Measurements from ENCODE around the gene UBE2L3. TPM values are rescaled to one million over a fixed set of nuclear protein-coding genes. Genes with fewer than 3 reads are reported as not detected.

The UBE2L3 gene
- polyA plus RNA-seq, 1 donor (not counting 4 experiments of a cell fraction or from before 2014, with no cell fraction given): 80.8 TPM

DNA sequence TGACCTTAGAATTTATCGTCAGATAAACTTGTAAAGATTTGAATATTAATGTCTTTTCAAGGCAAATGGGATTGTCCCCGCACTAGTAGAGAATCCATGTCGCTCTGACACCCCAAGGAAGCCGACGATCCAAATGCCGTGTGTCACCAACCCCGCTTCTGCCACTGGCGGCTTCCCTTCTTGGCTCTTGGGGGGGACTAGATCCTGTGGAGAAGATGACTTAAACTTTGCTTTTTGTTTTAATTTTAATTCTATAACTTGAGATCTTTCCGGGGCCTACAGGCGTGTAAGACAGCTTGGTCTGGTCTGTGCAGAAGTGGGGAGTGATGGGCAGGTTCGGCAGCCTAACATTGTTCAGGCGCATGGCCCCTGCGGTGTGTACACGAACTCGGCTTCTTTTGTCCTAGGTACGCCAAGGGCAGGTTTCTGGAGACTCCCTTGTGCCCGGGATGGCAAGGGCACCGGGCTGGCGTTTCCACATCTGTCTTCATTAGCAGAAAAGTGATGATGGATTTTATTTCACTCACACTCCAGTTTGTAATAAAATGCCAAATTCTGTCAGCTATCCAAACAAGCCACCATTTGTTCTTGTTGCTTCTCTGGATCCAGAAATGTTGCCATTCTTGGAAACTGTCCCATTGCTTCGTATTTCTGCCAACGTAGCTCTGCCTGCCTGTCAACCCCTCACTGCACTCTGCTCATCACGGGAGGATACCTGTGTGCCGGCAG, 55.6 kb downstream of the UBE2L3 start:
- peaks cover 28% of the 10 kb centered on the region for H4K20me1 ChIP-seq (ENCODE audit: control insufficient read depth, extremely low read depth, insufficient read depth, low read length)
- peaks cover 10 to 31% of the 10 kb centered on the region in 2 experiments for H3K36me3 ChIP-seq (ENCODE audit: control insufficient read depth in 2 of 2, extremely low read depth in 1 of 2, insufficient read depth in 2 of 2, low read length in 2 of 2)
- H3K27ac ChIP-seq (ENCODE audit: control insufficient read depth, insufficient read depth, low read length): no peak overlapping the region
- no peak overlapping the region for H3K4me2 ChIP-seq (ENCODE audit: control insufficient read depth, extremely low read depth, insufficient read depth, low read depth, low read length)
- H3K9me3 ChIP-seq (ENCODE audit: control insufficient read depth, low read depth, low read length): no peaks in the 10 kb centered on the region
- no peak overlapping the region for H2AFZ ChIP-seq (ENCODE audit: control insufficient read depth, low read length)
- no peaks in the 10 kb centered on the region for H3K27me3 ChIP-seq (ENCODE audit: control insufficient read depth, extremely low read depth, insufficient read depth, low read length)
- H3K4me3 ChIP-seq (ENCODE audit: control insufficient read depth in 2 of 3, extremely low read depth in 1 of 3, insufficient read depth in 2 of 3, low read depth in 1 of 3, low read length in 3 of 3): no peak overlapping the region
- DNase-seq (ENCODE audit: low read depth, low spot score): no peak
- H3K9me1 ChIP-seq (ENCODE audit: control insufficient read depth, extremely low read depth, insufficient read depth, low read length): peaks cover 5% of the 10 kb centered on the region
- dilution Hi-C loops (cut with MboI; ENCODE audit: extremely low pct_ligation_motif_present, low sequenced_read_pairs): no loop called here
- peaks cover 10% of the 10 kb centered on the region for H3K4me1 ChIP-seq (ENCODE audit: control insufficient read depth, extremely low read depth, insufficient read depth, low read length)
- peaks cover 58% of the 10 kb centered on the region for H3K79me2 ChIP-seq (ENCODE audit: control insufficient read depth, insufficient read depth, low read length)
- H3K9ac ChIP-seq (ENCODE audit: control insufficient read depth, extremely low read depth, insufficient read depth, low read length): no peak overlapping the region
- TF ChIP-seq, protein P1, sequence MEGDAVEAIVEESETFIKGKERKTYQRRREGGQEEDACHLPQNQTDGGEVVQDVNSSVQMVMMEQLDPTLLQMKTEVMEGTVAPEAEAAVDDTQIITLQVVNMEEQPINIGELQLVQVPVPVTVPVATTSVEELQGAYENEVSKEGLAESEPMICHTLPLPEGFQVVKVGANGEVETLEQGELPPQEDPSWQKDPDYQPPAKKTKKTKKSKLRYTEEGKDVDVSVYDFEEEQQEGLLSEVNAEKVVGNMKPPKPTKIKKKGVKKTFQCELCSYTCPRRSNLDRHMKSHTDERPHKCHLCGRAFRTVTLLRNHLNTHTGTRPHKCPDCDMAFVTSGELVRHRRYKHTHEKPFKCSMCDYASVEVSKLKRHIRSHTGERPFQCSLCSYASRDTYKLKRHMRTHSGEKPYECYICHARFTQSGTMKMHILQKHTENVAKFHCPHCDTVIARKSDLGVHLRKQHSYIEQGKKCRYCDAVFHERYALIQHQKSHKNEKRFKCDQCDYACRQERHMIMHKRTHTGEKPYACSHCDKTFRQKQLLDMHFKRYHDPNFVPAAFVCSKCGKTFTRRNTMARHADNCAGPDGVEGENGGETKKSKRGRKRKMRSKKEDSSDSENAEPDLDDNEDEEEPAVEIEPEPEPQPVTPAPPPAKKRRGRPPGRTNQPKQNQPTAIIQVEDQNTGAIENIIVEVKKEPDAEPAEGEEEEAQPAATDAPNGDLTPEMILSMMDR (optimal IDR thresholded peaks at IDR 0.05 in 1 of 3, IDR thresholded peaks at IDR 0.05 in 1 of 3, conservative IDR thresholded peaks at IDR 0.05 in 1 of 3; ENCODE audit: extremely low read depth in 1 of 3, insufficient read depth in 2 of 3, low read length in 3 of 3): no peak
- TF ChIP-seq EZH2 (IDR thresholded peaks at IDR 0.05; ENCODE audit: low read length): no peak
- peak; percentile 17 for FAIRE-seq

DNA sequence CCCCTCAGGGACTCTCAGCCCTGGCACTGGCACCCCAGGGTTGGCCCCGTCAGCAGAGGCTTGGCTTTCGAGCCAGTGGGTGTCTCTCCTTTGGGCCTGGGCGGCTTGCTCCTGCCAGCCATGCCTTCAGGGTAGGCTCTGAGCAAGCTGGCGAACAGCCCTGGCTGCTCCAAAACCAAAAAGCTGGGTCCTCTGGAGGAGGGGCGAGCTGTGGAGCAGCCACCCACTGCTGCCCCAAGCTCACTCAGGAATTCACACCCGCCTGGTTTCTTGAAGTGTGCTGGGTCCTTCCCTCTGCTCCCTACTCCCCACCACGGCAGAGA, 56.1 kb downstream of the UBE2L3 start:
- Histone ChIP-seq H3K9me3 (ENCODE audit: control insufficient read depth, low read depth, low read length) (no peaks in the 10 kb centered on the region), H3K79me2 (ENCODE audit: control insufficient read depth, insufficient read depth, low read length) (peaks cover 62% of the 10 kb centered on the region), H4K20me1 (ENCODE audit: control insufficient read depth, extremely low read depth, insufficient read depth, low read length) (peaks cover 28% of the 10 kb centered on the region), H3K4me2 (ENCODE audit: control insufficient read depth, extremely low read depth, insufficient read depth, low read depth, low read length) (no peak overlapping the region), H3K9me1 (ENCODE audit: control insufficient read depth, extremely low read depth, insufficient read depth, low read length) (peaks cover 5% of the 10 kb centered on the region), H3K4me3 (ENCODE audit: control insufficient read depth in 2 of 3, extremely low read depth in 1 of 3, insufficient read depth in 2 of 3, low read depth in 1 of 3, low read length in 3 of 3) (no peak overlapping the region), H3K27ac (ENCODE audit: control insufficient read depth, insufficient read depth, low read length) (no peak overlapping the region), H3K4me1 (ENCODE audit: control insufficient read depth, extremely low read depth, insufficient read depth, low read length) (peaks cover 14% of the 10 kb centered on the region), H2AFZ (ENCODE audit: control insufficient read depth, low read length) (no peak overlapping the region), H3K9ac (ENCODE audit: control insufficient read depth, extremely low read depth, insufficient read depth, low read length) (no peak overlapping the region), H3K36me3 (ENCODE audit: control insufficient read depth in 2 of 2, extremely low read depth in 1 of 2, insufficient read depth in 2 of 2, low read length in 2 of 2) (peaks cover 11 to 35% of the 10 kb centered on the region in 2 experiments), H3K27me3 (ENCODE audit: control insufficient read depth, extremely low read depth, insufficient read depth, low read length) (no peaks in the 10 kb centered on the region)
- DNase-seq (ENCODE audit: low read depth, low spot score) (no peak), FAIRE-seq (no peak)
- TF ChIP-seq, protein P1 (optimal IDR thresholded peaks at IDR 0.05 in 1 of 3, IDR thresholded peaks at IDR 0.05 in 1 of 3, conservative IDR thresholded peaks at IDR 0.05 in 1 of 3; ENCODE audit: extremely low read depth in 1 of 3, insufficient read depth in 2 of 3, low read length in 3 of 3): no peak
- no peak for TF ChIP-seq EZH2 (IDR thresholded peaks at IDR 0.05; ENCODE audit: low read length)
- dilution Hi-C loops (cut with MboI; ENCODE audit: extremely low pct_ligation_motif_present, low sequenced_read_pairs): no loop called here
